NK-92 (cell line): ENCODE results near the gene ITIH5.
"Not testable (repeated sequence)": the region's sequence is repeated elsewhere in the genome, so short reads cannot be mapped to it uniquely, and the experiment has no call there.

ENCODE experiments used
- DNase-seq: peaks from one replicate; lab custom pipeline; 2025; ENCODE audit not compliant: unreplicated experiment; lab: John Stamatoyannopoulos, UW

The ITIH5 gene

DNA sequence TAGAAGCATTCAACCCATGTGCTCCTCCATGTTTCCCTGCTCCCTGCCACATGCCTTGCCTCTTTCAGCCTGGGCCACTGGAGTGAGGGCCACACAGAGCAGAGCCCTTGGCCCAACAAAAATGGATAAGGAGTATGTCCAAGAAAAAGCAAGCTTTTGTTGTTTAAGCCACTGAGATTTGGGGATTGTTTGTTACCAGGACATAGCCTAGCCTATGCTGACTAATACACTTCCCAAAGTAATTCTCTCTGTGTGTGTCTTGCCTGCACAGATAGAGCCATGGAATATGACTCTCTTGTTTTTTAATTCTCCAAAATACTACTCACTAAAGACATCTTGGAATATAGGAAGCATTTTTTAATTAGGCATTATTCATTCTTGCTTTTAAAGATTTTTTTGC, 22.8 kb upstream of the ITIH5 start:
- DNase-seq = no peak

- no peak for DNase-seq
Observed at GRCh38 chr10:7687228-7687907, 20.6 kb upstream of the ITIH5 start.

- no peak for DNase-seq
Observed at GRCh38 chr10:7686351-7687171, 19.8 kb upstream of the ITIH5 start.

GRCh38 chr10:7680078-7680477, 13.3 kb upstream of the ITIH5 start:
- DNase-seq = not testable (repeated sequence)

DNA sequence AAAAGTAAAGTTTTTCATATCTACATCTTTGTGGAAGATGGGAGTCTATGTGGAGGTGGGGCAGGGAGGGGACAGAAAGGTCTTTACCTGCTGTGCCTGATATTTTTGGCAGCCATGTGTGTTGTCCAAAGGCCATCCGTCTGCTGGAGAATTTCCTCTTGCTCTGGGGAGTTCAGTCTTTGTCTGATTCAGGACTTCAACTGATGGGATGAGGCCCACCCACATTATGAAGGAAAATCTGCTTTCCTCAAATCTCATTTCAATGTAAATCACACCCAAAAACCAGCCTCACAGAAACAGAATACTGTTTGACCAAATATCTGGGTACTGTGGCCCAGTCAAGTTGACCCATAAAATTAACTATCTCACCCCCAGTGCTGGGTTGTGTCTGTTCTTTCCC, 12.5 kb upstream of the ITIH5 start:
- DNase-seq = no peak

DNA sequence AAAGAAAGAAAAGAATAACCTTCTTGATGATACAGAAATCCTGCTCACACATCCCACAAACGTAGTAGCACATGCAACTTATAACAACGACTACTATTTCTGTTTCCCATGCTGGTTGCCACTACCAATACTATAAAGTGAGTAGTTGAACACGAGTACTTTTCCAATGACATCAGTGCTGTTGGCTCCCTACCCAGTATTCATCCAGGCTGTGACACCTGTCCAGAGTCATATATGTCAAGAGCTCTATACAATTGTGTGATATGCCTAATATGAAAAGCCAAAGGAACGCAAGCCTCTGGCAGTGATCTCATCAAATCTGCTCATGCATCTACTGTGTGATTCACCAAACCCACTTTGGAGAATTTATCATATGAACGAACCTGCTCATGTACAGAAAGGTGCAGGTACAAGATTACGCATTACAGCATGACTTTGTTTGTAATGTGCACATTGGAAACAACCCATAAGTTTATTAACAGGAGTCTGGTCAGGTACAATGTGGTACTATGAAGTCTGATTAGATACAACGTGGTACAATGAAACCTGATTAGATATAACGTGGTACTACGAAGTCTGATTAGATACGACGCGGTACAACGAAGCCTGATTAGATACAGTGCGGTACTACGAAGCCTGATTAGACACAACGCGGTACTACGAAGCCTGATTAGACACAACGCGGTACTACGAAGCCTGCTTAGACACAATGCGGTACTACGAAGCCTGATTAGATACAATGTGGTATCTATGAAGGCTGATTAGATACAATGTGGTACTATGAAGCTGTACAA, 5.8 kb upstream of the ITIH5 start:
- DNase-seq = no peak

DNA sequence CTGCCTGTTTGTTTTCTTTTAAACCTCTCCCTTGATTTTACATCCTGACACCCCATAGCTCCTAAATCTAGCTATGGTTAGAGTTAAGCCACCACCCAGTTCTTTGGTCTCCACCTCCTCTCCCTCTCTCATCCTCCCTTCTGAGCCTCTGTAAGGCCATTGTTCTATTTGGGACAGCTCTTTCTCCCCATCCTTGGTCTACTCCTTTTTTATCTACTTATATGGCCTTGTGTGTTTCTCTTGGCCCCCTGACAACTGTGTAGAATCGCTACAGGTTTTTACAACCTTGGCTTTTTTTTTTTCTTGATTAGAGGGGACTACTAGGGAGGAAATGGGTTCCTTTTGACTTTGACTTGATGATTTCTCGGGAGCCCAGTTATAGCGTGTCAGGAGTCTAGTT, 3.4 kb upstream of the ITIH5 start:
- DNase-seq = no peak

DNA sequence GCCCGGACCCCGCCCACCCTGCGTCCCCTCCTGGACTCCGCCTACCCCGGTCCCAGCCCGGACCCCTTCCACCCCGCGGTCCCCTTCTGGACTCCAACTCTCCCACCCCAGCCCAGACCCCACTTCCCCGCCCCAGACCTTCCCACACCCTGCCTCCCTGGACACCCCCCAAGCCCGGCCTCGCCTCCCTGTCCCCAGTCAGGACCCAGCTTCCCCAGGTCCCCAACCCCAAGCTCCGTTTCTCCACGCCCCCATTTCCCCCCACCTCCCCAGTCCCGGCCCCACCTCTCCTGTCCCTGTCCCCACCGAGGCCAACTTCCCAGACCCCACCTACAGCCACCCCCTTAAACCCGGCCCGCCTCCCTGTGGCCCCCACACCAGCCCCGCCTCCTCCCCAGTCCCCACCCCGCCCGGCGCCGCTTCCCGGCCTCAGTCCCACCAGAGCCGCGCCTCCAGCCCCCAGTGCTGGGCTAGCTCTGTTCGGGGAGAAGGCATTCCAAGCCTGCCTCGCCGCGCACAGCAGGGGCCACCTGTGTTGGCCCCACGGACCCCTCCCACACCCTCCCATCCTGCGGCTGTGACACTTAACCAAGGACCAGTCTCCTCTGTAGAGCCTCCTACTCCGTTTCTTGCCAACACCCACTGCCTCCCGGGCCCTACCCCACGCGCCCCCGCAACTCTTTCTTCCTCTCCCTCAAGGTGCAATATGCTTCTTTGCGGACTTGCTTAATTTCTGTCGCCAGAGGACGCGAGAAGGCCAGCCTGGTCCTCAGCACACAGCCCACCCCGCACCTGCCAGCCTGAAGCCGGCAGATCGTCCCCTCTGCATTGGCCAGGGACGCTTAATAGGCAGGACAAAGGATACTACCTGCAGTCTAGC, 736 bp upstream of the ITIH5 start:
- no peak for DNase-seq

GRCh38 chr10:7665767-7666166, 999 bp downstream of the ITIH5 start:
- no peak for DNase-seq

- DNase-seq = no peak
Observed at GRCh38 chr10:7664707-7665106, 2.1 kb downstream of the ITIH5 start.

DNA sequence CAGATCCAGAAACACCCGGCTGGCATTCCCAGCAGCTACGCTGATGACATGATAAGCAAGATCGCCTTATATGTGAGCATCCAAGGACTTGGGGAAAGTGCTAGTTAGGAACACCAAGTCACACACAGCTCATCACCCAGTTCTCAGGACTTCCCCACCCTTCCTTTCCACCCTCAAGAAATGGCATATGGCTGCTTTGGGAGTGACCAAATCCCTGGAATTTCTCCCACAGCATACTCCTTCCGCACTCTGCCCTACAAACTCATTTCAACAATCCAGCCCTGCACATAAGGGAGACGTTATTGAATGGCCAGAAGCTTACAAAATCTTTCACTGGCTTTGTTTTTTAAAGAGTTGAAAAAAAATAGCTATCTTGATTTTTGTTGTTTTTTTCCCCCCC, 4.2 kb downstream of the ITIH5 start:
- DNase-seq = no peak

- no peak for DNase-seq
Observed at GRCh38 chr10:7659560-7659959, 7.2 kb downstream of the ITIH5 start.

GRCh38 chr10:7657552-7657951, 9.2 kb downstream of the ITIH5 start:
- no peak for DNase-seq

DNA sequence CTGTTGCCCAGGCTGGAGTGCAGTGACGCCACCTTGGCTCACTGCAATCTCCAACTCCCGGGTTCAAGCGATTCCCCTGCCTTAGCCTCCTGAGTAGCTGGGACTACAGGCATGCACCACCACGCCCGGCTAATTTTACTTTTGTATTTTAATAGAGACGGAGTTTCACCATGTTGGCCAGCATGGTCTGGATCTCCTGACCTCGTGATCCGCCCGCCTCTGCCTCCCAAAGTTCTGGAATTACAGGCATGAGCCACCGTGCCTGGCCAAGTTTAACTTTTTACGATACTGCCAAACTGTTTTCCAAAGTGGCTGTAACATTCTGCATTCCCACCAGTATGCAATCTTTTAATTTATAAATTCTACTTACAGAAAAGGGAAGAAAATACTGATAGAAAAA, 9.7 kb downstream of the ITIH5 start:
- not testable (repeated sequence) for DNase-seq

DNA sequence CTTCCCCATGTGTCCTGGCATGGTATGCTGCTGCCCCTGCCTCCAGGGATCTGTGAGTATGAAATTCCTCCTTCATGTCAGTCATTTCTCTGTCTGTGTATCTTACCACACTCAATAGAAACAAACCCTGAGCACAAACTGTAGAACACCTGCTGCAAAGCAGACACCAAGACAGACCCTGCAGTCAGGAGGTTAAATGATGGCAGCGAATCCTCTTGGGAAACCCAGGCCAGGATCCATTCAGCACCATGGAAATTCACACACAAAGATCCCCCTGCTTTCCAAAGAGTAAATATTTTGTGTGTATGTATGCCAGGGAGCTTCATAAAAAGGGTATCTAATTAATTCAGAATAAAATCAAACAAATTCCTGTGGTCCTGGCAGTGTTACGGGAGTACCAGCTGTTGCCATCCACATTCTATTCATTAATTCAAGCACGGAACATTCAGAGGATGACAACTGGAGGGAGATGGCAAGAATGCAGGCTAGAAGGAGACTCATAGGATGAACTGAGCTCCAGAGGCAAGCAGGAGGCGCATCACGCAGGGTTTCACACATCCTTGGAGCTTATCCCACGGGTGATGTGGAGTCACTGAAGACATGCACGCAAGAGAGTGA, 14.8 kb downstream of the ITIH5 start:
- DNase-seq = no peak

DNA sequence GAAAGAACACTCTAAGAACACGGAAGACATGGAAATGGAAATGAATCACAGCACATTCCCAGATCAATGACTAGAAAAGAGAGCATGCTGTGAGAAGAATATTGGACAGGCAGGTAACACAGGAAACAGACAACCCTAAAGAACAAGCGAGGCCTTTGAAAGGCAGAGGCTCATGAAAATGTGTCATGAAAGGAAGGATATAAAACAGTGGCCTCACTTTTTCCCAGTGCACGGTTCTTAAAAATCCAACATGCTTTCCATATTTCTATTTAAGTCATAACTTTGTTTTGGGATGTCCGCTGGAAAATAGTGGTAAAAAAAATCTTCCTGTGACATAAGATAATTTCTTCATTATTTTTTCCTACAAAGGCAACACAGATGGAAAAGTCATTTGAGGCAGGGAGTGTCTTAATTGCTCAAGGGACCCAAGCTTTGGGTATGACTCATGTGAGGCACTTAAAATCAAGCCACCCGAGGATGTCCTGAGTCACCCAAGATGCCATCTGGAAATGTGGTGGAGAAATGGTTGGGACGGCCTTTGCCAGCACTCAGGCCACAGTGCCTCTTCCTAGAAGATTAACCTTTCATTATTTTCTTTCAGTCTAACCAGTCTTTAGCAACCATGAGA, 17.0 kb downstream of the ITIH5 start:
- DNase-seq = no peak

DNA sequence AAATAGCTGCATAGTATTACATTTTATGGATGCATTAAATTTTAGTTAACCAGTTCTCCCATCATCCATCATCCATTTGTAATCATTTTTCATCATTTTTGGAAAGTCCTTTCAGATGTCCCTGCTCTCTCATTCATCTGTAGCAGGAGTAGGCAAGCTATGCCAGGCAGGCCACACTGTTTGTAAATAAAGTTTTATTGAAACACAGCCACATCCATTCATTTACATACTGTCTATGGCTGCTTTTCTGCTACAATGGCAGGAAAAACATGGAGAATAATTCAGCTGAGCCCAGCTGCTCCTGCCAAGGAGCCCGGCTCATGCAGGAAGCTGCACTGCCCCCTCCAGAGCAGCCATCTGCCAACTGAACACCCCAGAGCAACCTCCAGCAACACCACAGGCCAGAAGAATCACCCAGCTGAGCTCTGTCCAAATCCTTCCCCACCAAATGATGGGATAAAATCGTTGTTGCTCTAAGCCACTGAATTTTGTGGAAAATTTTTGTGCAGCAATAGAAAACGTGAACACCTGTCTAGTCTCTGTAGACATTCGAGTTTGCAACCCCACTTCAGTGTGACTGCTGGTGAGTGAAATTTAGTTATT, 19.6 kb downstream of the ITIH5 start:
- DNase-seq = no peak

- DNase-seq = no peak
Observed at GRCh38 chr10:7642491-7643011, 24.2 kb downstream of the ITIH5 start.

DNA sequence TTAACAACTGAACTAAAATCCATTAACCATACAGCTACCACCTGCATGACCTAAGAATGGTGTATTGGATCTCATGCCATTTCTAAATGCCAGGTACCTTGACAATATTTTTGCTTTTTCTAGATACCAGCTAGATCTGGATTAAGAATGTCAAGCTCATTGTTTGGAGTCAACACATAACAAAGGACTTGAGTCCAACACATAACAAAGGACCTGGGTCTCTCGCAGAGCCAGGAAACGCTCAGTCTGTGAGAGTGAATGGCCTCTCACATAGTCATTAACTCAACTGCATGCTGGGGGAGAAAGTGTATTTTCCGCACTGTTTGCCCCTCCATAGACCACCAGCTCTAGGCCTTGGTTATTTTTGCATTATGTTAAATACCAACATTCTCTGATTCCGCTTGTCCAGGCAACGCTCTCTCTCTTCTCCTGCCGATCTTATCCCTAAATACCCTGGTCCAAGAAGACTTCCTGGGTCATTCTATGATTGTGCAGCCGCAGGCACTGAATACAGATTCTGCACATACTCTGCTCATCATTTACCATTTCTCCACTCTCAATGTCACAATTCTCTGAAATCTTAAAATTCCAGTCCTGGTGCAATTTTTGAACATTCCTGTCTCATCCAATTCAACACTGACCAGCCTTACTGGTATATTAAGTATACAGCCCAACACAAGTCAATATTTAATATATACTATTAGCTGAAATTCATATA, 31.2 kb downstream of the ITIH5 start:
- DNase-seq = no peak
